Progenitor cell of endocrine pancreas (in vitro differentiated cells): ENCODE results near the gene CNIH2. TPM values are rescaled to one million over a fixed set of nuclear protein-coding genes. Genes with fewer than 3 reads are reported as not detected.

Experiments
- DNase-seq: peaks from one replicate; pipeline ENCODE4 v3.0.0; 2021; ENCODE audit warnings: low spot score; ENCODE audit not compliant: unreplicated experiment
- H3K27ac Mint-ChIP-seq: 2 replicates; pipeline ENCODE4 v1.8.0; 2021; ENCODE audit warnings: mild to moderate bottlenecking, moderate library complexity, mixed read lengths
- H3K27me3 Mint-ChIP-seq: 2 replicates; pipeline ENCODE4 v1.8.0; 2021; ENCODE audit warnings: mixed read lengths
- H3K36me3 Mint-ChIP-seq: 2 replicates; pipeline ENCODE4 v1.8.0; 2022; ENCODE audit warnings: mixed read lengths; ENCODE audit not compliant: insufficient read depth
- H3K4me1 Mint-ChIP-seq: 2 replicates; pipeline ENCODE4 v1.8.0; 2021; ENCODE audit warnings: low read depth, mixed read lengths
- H3K4me3 Mint-ChIP-seq: 2 replicates; pipeline ENCODE4 v1.8.0; 2021; ENCODE audit warnings: low read depth, mild to moderate bottlenecking, moderate library complexity, mixed read lengths
- H3K9me3 Mint-ChIP-seq: 2 replicates; pipeline ENCODE4 v1.8.0; 2021; ENCODE audit warnings: low read depth, mixed read lengths
- total RNA-seq: library from RNA; stranded (reverse); gene quantifications from 2 replicates; pipeline ENCODE4 v1.2.1, GENCODE V29; 2021
- TF ChIP-seq, protein P1 (sequence below): fragments of 200-600 bp; sonication (generic); IDR thresholded peaks from one replicate; pipeline ENCODE4 v1.5.0; 2021; ENCODE audit warnings: antibody characterized with exemption, mild to moderate bottlenecking; ENCODE audit not compliant: unreplicated experiment

The CNIH2 gene
- total RNA-seq, 1 donor from 2014 or later, result 21.3 TPM

GRCh38 chr11:66332371-66333219 is 54.6 kb downstream of the CNIH2 start:
- Mint-ChIP-seq H3K36me3 (no peaks in the 10 kb centered on the region), H3K4me1 (peaks cover 4% of the 10 kb centered on the region), H3K4me3 (no peak overlapping the region), H3K27me3 (peaks cover 24% of the 10 kb centered on the region), H3K27ac (no peak overlapping the region), H3K9me3 (no peaks in the 10 kb centered on the region)
- TF ChIP-seq, protein P1, sequence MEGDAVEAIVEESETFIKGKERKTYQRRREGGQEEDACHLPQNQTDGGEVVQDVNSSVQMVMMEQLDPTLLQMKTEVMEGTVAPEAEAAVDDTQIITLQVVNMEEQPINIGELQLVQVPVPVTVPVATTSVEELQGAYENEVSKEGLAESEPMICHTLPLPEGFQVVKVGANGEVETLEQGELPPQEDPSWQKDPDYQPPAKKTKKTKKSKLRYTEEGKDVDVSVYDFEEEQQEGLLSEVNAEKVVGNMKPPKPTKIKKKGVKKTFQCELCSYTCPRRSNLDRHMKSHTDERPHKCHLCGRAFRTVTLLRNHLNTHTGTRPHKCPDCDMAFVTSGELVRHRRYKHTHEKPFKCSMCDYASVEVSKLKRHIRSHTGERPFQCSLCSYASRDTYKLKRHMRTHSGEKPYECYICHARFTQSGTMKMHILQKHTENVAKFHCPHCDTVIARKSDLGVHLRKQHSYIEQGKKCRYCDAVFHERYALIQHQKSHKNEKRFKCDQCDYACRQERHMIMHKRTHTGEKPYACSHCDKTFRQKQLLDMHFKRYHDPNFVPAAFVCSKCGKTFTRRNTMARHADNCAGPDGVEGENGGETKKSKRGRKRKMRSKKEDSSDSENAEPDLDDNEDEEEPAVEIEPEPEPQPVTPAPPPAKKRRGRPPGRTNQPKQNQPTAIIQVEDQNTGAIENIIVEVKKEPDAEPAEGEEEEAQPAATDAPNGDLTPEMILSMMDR, result no peak
- DNase-seq, result no peak

DNA sequence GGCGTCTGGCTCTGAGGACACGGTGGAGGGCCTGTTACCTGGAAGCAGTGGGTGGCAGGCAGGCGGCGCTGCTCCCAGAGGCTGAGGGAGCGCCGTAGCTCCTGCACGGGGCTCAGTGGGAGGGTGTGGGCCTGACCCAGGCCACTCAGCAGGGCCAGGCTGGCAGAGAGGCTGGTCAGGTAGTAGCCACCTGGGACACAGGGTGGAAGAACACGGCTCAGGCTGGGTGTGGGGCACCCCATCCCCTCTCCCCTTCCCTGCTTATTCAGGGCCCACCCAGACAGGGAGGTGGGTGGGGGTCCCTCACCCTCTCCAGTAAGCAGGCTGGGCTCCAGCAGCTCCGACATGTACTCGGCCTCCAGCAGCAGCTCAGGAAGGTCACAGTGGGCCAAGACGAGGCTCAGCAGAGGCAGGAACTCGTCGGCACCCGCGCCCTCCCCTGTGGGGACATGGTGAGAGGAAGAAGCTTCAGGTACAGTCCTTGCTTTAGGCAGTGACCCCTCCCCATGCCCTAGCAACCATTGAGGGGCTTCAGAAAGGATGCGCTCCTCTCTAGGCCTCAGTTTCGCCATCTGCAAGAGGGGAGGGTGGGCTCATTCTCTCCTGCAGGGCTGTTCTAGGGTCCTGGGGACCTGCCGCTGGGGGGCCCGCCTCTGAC is 55.4 kb downstream of the CNIH2 start:
- H3K36me3 Mint-ChIP-seq, result no peaks in the 10 kb centered on the region
- H3K27ac Mint-ChIP-seq, result no peak overlapping the region
- peaks cover 20% of the 10 kb centered on the region for H3K27me3 Mint-ChIP-seq
- TF ChIP-seq, protein P1, result no peak
- no peaks in the 10 kb centered on the region for H3K9me3 Mint-ChIP-seq
- H3K4me3 Mint-ChIP-seq, result no peak overlapping the region
- H3K4me1 Mint-ChIP-seq, result peaks cover 4% of the 10 kb centered on the region
- no peak for DNase-seq

Other genes starting within 250 kb of the CNIH2 start
- gene GAL3ST3, start 229.0 kb upstream of the CNIH2 start, total RNA-seq, result 3.9 and 4.8 TPM in 2 replicates
- gene SF3B2, start 225.8 kb upstream of the CNIH2 start, total RNA-seq, result 211 and 216 TPM in 2 replicates
- gene PACS1, start 207.9 kb upstream of the CNIH2 start, total RNA-seq, result 68.3 and 72.3 TPM in 2 replicates
- 69.8 and 70.9 TPM in 2 replicates for gene KLC2, start 20.5 kb upstream of the CNIH2 start, total RNA-seq
- gene RAB1B, start 9.5 kb upstream of the CNIH2 start, total RNA-seq, result 100 and 102 TPM in 2 replicates
- gene YIF1A, start 11.0 kb downstream of the CNIH2 start, total RNA-seq, result 61.7 and 64.6 TPM in 2 replicates
- 0.33 and 0.57 TPM in 2 replicates for gene TMEM151A, start 13.7 kb downstream of the CNIH2 start, total RNA-seq
- gene CD248, start 38.9 kb downstream of the CNIH2 start, total RNA-seq, result 0.22 and 0.67 TPM in 2 replicates
- gene RIN1, start 58.3 kb downstream of the CNIH2 start, total RNA-seq, result 1.5 and 2.3 TPM in 2 replicates
- 38.1 and 38.3 TPM in 2 replicates for gene BRMS1, start 66.9 kb downstream of the CNIH2 start, total RNA-seq
- 25.9 and 28.7 TPM in 2 replicates for gene B4GAT1, start 69.5 kb downstream of the CNIH2 start, total RNA-seq
- 35.6 and 38.2 TPM in 2 replicates for gene SLC29A2, start 93.6 kb downstream of the CNIH2 start, total RNA-seq
- not detected in 2 replicates for gene NPAS4, start 142.9 kb downstream of the CNIH2 start, total RNA-seq
- gene MRPL11, start 160.7 kb downstream of the CNIH2 start, total RNA-seq, result 54.3 and 59.1 TPM in 2 replicates
- 16.9 and 17.8 TPM in 2 replicates for gene PELI3, start 188.7 kb downstream of the CNIH2 start, total RNA-seq
- gene DPP3, start 202.3 kb downstream of the CNIH2 start, total RNA-seq, result 78.7 and 79.7 TPM in 2 replicates
- gene BBS1, start 232.5 kb downstream of the CNIH2 start, total RNA-seq, result 75.4 and 80.3 TPM in 2 replicates